CD4-positive, CD25-positive, alpha-beta regulatory T cell (primary cell): ENCODE results near the gene MS4A13. TPM values are rescaled to one million over a fixed set of nuclear protein-coding genes. Genes with fewer than 3 reads are reported as not detected.
"Not testable (repeated sequence)": the region's sequence is repeated elsewhere in the genome, so short reads cannot be mapped to it uniquely, and the experiment has no call there.

Experiments
- ATAC-seq, 2 donors: fragments of 150-1000 bp; cut with Tn5 transposase; one replicate each; pipeline ENCODE4 v1.10.0; 2021; ENCODE audit warnings: low read depth in 2 of 2, moderate number of reproducible peaks in 2 of 2, moderate library complexity in 1 of 2
- DNase-seq, 3 donors: peaks; one replicate each; pipeline versions ENCODE4 v3.0.0 to v3.0.0-alpha.2; 2012 to 2022; ENCODE audit warnings: mixed read lengths in 1 of 3
- H3K27ac ChIP-seq: one replicate; pipeline ENCODE4 v1.7.0; 2013; ENCODE audit warnings: mild to moderate bottlenecking, low read length; ENCODE audit not compliant: insufficient read depth, poor library complexity, severe bottlenecking
- H3K27me3 ChIP-seq: one replicate; pipeline ENCODE4 v1.7.0; 2013; ENCODE audit warnings: low read length; ENCODE audit not compliant: control insufficient read depth, insufficient read depth
- H3K36me3 ChIP-seq: one replicate; pipeline ENCODE4 v1.7.0; 2013; ENCODE audit warnings: mild to moderate bottlenecking, low read length, moderate library complexity; ENCODE audit not compliant: control insufficient read depth, insufficient read depth
- H3K4me1 ChIP-seq: 2 replicates; pipeline ENCODE4 v1.7.0; 2013; ENCODE audit warnings: mild to moderate bottlenecking, low read length; ENCODE audit not compliant: insufficient read depth, control insufficient read depth, poor library complexity, severe bottlenecking
- H3K4me3 ChIP-seq: one replicate; pipeline ENCODE4 v1.7.0; 2013; ENCODE audit warnings: low read depth, mild to moderate bottlenecking, low read length, moderate library complexity
- H3K9me3 ChIP-seq, 2 experiments: 1 replicate in 1 of 2; 2 replicates in 1 of 2; pipeline ENCODE4 v1.7.0; 2013; ENCODE audit warnings: low read length in 2 of 2, mild to moderate bottlenecking in 1 of 2, moderate library complexity in 1 of 2; ENCODE audit not compliant: control insufficient read depth in 2 of 2
- H3K27ac Mint-ChIP-seq, 3 donors: one replicate each; pipeline ENCODE4 v1.8.0; 2020 to 2022; ENCODE audit warnings: mild to moderate bottlenecking in 3 of 3, mixed read lengths in 3 of 3, moderate library complexity in 2 of 3
- H3K27me3 Mint-ChIP-seq: one replicate; pipeline ENCODE4 v1.8.0; 2022; ENCODE audit warnings: mild to moderate bottlenecking, mixed read lengths
- H3K36me3 Mint-ChIP-seq: one replicate; pipeline ENCODE4 v1.8.0; 2020; ENCODE audit warnings: mixed read lengths
- H3K4me1 Mint-ChIP-seq, 4 donors: one replicate each; pipeline ENCODE4 v1.8.0; 2020 to 2022; ENCODE audit warnings: mixed read lengths in 4 of 4, mild to moderate bottlenecking in 1 of 4
- H3K4me3 Mint-ChIP-seq, 4 donors: one replicate each; pipeline ENCODE4 v1.8.0; 2020 to 2022; ENCODE audit warnings: mild to moderate bottlenecking in 4 of 4, mixed read lengths in 4 of 4, moderate library complexity in 3 of 4
- H3K9me3 Mint-ChIP-seq, 7 donors: one replicate each; pipeline ENCODE4 v1.8.0; 2020 to 2022; ENCODE audit warnings: mixed read lengths in 7 of 7, mild to moderate bottlenecking in 3 of 7, moderate library complexity in 2 of 7
- polyA plus RNA-seq, 4 donors: library from polyadenylated mRNA; unstranded; fragments of 300-500 nt; fragmentation: Illumina TruSeq; gene quantifications; one replicate each; pipeline ENCODE4 v1.2.3, GENCODE V29; 2021
- total RNA-seq: library from RNA; stranded (reverse); gene quantifications from one replicate; pipeline ENCODE4 v1.2.3, GENCODE V29; 2022

Gene MS4A13
- total and polyA plus RNA-seq, 5 donors from 2014 or later = not detected

DNA sequence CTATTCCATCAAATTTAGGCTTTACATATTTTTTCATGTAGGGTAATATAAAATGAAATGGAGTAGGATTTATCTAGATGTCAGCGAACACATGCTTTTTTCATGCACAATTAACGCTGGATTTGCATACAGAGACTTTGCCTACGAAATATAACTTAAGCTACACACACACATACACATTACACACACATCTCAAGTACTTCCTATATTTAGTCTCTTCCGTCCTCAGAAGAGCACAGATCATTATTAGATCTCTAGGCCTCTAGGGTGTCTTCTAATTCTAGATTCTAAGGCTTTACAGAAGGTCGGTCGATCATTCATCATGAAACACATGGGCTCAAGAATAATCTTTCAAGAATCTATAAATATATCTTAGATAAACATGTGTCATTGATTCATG, 3.8 kb upstream of the MS4A13 start:
- peaks cover 0 to 6% (median 2%) of the 10 kb centered on the region in 7 donors for H3K9me3 Mint-ChIP-seq
- H3K9me3 ChIP-seq = no peaks in the 10 kb centered on the region
- ATAC-seq (no peak), DNase-seq (no peak)
- H3K27me3 ChIP-seq = peaks cover 4% of the 10 kb centered on the region
- no peak overlapping the region for H3K27ac ChIP-seq
- H3K4me3 ChIP-seq = no peak overlapping the region
- no peak overlapping the region for H3K27ac Mint-ChIP-seq
- H3K4me1 ChIP-seq = no peaks in the 10 kb centered on the region
- no peaks in the 10 kb centered on the region for H3K36me3 Mint-ChIP-seq
- peaks cover 0 to under 1% (median 0%) of the 10 kb centered on the region in 4 donors for H3K4me1 Mint-ChIP-seq
- H3K36me3 ChIP-seq = no peaks in the 10 kb centered on the region
- no peaks in the 10 kb centered on the region for H3K27me3 Mint-ChIP-seq
- no peak overlapping the region for H3K4me3 Mint-ChIP-seq

DNA sequence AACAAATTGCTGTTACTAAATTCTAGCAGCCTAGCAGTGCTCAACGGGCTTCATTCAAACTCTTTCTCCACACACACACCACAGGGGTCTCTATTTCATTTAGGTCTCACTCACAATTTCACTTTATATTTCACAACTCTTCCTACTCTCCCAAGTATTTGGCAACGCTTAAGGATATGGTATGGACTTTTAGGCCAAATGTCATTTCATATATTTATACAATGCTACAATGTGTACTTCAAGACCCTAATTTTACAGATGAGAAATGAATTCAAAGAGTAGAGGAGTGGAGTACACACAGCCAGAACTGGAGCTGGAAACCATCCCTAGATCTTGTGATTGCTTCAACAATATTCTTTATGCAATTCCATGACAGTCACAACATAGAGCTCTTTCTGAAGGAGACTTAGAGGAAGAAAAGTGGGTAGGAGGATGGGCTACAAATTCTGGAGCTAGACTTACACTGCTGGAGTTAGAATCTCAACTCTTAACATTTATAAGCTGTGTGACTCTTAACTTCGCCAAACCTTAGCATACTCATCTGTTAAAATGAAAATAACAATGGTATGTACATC, 2.5 kb upstream of the MS4A13 start:
- Histone ChIP-seq H3K9me3 (no peaks in the 10 kb centered on the region), H3K4me3 (no peak overlapping the region), H3K27me3 (peaks cover 1% of the 10 kb centered on the region), H3K4me1 (no peaks in the 10 kb centered on the region), H3K36me3 (no peaks in the 10 kb centered on the region), H3K27ac (no peak overlapping the region)
- Mint-ChIP-seq H3K27me3 (peaks cover 2% of the 10 kb centered on the region), H3K4me1 (no peaks in the 10 kb centered on the region), H3K4me3 (no peak overlapping the region), H3K36me3 (no peaks in the 10 kb centered on the region), H3K9me3 (peaks cover 0 to 6% (median 2%) of the 10 kb centered on the region in 7 donors), H3K27ac (no peak overlapping the region)
- no peak for ATAC-seq
- no peak for DNase-seq

DNA sequence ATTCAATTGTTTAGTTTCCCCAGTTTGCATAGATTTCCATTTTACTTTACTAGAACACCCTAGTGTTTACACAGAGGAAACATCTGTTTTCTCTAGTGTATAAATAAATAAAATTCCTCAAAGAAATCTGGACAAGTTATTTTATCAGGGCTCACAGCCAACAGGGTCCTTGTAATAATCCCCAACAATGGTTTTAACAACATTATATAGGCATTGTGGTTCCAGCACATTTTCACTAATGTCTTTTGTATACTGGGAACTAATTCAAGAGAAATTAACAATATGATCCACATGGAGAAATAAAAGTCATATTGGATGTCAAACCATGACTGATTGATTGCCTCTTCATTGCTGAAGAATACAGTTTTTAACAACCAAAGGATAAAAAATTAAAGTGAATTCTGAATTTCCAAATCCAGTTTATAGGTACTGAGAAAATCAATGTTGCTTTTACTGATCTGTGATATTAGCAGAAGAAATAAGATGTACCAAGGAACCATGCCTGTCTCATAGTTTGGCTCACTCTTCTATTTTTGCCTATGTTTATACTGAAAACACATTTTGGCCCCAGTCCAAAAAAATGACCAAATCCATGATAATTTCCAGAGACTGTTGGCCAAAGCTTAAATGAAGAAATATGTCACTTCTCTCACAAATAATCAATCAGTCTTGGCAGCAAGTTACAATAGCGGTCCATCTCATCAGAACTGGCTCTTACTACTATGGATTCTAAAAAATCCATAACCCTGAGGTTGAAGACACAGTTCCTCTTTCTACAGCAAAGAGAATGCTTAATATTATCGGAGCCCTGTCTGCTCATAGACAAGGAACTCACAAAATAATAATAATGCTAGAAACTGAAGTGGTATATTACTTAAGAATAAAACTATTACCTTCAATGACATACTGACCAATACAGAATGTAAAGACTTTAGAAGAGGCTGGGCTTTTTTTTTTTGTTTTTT, 1.4 kb upstream of the MS4A13 start:
- Histone ChIP-seq H3K4me1 (no peaks in the 10 kb centered on the region), H3K4me3 (no peak overlapping the region), H3K27ac (no peak overlapping the region), H3K9me3 (no peaks in the 10 kb centered on the region), H3K36me3 (no peaks in the 10 kb centered on the region), H3K27me3 (peaks cover 1% of the 10 kb centered on the region)
- Mint-ChIP-seq H3K4me3 (no peak overlapping the region), H3K4me1 (no peaks in the 10 kb centered on the region), H3K9me3 (peaks cover 0 to 6% (median 0%) of the 10 kb centered on the region in 7 donors), H3K27ac (no peak overlapping the region), H3K36me3 (no peaks in the 10 kb centered on the region), H3K27me3 (peaks cover 7% of the 10 kb centered on the region)
- ATAC-seq (no peak), DNase-seq (no peak)

DNA sequence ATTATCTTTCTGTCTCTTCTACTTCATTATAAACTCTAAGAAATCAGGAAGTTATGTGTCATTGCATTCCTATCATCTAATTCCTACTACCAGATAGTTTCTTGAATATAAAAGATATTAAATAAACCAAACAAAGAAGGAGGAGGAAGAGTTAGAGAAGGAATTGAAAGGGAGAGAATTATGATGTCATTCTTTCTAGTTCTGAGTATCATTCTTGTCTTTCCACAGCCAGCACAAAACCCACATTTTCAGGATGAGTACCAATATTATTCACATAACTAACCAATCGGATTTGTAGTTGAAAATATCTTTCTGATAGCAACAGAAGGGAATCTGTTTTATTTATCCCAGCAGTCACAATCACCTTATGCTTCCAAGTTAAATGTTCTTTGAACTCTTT, 13.3 kb downstream of the MS4A13 start:
- Mint-ChIP-seq H3K27me3 (peaks cover 24% of the 10 kb centered on the region), H3K4me1 (no peaks in the 10 kb centered on the region), H3K4me3 (no peak overlapping the region), H3K36me3 (no peaks in the 10 kb centered on the region), H3K27ac (no peak overlapping the region), H3K9me3 (peaks cover 0 to 8% (median 0%) of the 10 kb centered on the region in 7 donors)
- DNase-seq (no peak), ATAC-seq (no peak)
- Histone ChIP-seq H3K4me1 (no peaks in the 10 kb centered on the region), H3K4me3 (no peak overlapping the region), H3K9me3 (no peaks in the 10 kb centered on the region), H3K27me3 (peaks cover 1% of the 10 kb centered on the region), H3K27ac (no peak overlapping the region), H3K36me3 (no peaks in the 10 kb centered on the region)

- H3K36me3 Mint-ChIP-seq = no peaks in the 10 kb centered on the region
- H3K27ac ChIP-seq = no peak overlapping the region
- no peaks in the 10 kb centered on the region for H3K9me3 ChIP-seq
- H3K27ac Mint-ChIP-seq = no peak overlapping the region
- H3K4me3 Mint-ChIP-seq = no peak overlapping the region
- no peaks in the 10 kb centered on the region for H3K4me1 Mint-ChIP-seq
- no peak overlapping the region for H3K4me3 ChIP-seq
- DNase-seq (no peak), ATAC-seq (no peak)
- no peaks in the 10 kb centered on the region for H3K36me3 ChIP-seq
- peaks cover 0 to 8% (median 0%) of the 10 kb centered on the region in 7 donors for H3K9me3 Mint-ChIP-seq
- peaks cover 1% of the 10 kb centered on the region for H3K27me3 ChIP-seq
- peaks cover 24% of the 10 kb centered on the region for H3K27me3 Mint-ChIP-seq
- H3K4me1 ChIP-seq = no peaks in the 10 kb centered on the region
These were observed 13.7 kb downstream of the MS4A13 start for GRCh38 chr11:60528934-60529333.

- Mint-ChIP-seq H3K4me1 (no peaks in the 10 kb centered on the region), H3K27ac (no peak overlapping the region), H3K4me3 (no peak overlapping the region), H3K9me3 (peaks cover 0 to 8% (median 0%) of the 10 kb centered on the region in 7 donors), H3K36me3 (no peaks in the 10 kb centered on the region), H3K27me3 (peaks cover 24% of the 10 kb centered on the region)
- Histone ChIP-seq H3K27me3 (peaks cover 1% of the 10 kb centered on the region), H3K27ac (no peak overlapping the region), H3K4me1 (no peaks in the 10 kb centered on the region), H3K36me3 (no peaks in the 10 kb centered on the region), H3K4me3 (no peak overlapping the region), H3K9me3 (no peaks in the 10 kb centered on the region)
- ATAC-seq (no peak), DNase-seq (no peak)
These were observed 15.4 kb downstream of the MS4A13 start for GRCh38 chr11:60530454-60531100.

- peaks cover 14% of the 10 kb centered on the region for H3K27me3 Mint-ChIP-seq
- not testable (repeated sequence) for ATAC-seq, H3K4me1 ChIP-seq, H3K4me1 Mint-ChIP-seq, H3K27me3 ChIP-seq, H3K36me3 ChIP-seq, H3K27ac ChIP-seq, H3K36me3 Mint-ChIP-seq, H3K9me3 Mint-ChIP-seq, H3K9me3 ChIP-seq, DNase-seq, H3K4me3 Mint-ChIP-seq, H3K4me3 ChIP-seq, H3K27ac Mint-ChIP-seq
These were observed 17.2 kb downstream of the MS4A13 start for GRCh38 chr11:60532383-60532782.
